Measurements from ENCODE around the gene MRPL48.

- TF ChIP-seq CTCF (IDR thresholded peaks at IDR 0.05) (no peak), ZFX (IDR thresholded peaks at IDR 0.05; ENCODE audit: borderline replicate concordance) (no peak)
Observed at GRCh38 chr11:73800276-73800806, 12.7 kb downstream of the MRPL48 start.

Measured in 22Rv1 (cell line).